GM21737 (cell line): ENCODE data around the gene EYA2.

Source experiments
- ATAC-seq: cut with Tn5 transposase; IDR thresholded peaks from one replicate; pipeline ENCODE4 v1.9.1; 2021; ENCODE audit warnings: mild to moderate bottlenecking, moderate library complexity; ENCODE audit not compliant: unreplicated experiment

EYA2 gene

GRCh38 chr20:47237715-47238114 is 343.1 kb downstream of the EYA2 start:
- ATAC-seq, result no peak
